ENCODE results near the gene LRRC49.

GRCh38 chr15:70950953-70951352, 58.3 kb downstream of the LRRC49 start:
- TF ChIP-seq, protein P1, sequence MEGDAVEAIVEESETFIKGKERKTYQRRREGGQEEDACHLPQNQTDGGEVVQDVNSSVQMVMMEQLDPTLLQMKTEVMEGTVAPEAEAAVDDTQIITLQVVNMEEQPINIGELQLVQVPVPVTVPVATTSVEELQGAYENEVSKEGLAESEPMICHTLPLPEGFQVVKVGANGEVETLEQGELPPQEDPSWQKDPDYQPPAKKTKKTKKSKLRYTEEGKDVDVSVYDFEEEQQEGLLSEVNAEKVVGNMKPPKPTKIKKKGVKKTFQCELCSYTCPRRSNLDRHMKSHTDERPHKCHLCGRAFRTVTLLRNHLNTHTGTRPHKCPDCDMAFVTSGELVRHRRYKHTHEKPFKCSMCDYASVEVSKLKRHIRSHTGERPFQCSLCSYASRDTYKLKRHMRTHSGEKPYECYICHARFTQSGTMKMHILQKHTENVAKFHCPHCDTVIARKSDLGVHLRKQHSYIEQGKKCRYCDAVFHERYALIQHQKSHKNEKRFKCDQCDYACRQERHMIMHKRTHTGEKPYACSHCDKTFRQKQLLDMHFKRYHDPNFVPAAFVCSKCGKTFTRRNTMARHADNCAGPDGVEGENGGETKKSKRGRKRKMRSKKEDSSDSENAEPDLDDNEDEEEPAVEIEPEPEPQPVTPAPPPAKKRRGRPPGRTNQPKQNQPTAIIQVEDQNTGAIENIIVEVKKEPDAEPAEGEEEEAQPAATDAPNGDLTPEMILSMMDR (IDR thresholded peaks at IDR 0.05; ENCODE audit: borderline replicate concordance, extremely low read depth, low read length, poor library complexity, severe bottlenecking) = no peak
- no peak for TF ChIP-seq EZH2 (IDR thresholded peaks at IDR 0.05; ENCODE audit: borderline replicate concordance, low read depth, low read length, severe bottlenecking)

Data from DND-41 (cell line).